ENCODE data around the gene ENOX1.
"Not testable (repeated sequence)": the region's sequence is repeated elsewhere in the genome, so short reads cannot be mapped to it uniquely, and the experiment has no call there.

The ENOX1 gene

GRCh38 chr13:43168434-43168833 is 618.3 kb downstream of the ENOX1 start:
- not testable (repeated sequence) for DNase-seq

GRCh38 chr13:43167731-43168130 is 619.0 kb downstream of the ENOX1 start:
- DNase-seq: no peak

GRCh38 chr13:43166644-43167457 is 619.9 kb downstream of the ENOX1 start:
- no peak for DNase-seq

Measured in activated CD4-positive, alpha-beta T cell treated with anti-CD3 and anti-CD28 coated beads for 48 hours (primary cell).